EL (cell line): Measurements from ENCODE around the gene CACNA1C.

Experiments
- DNase-seq: peaks from one replicate; pipeline ENCODE4 v3.0.0-alpha.2; 2016

CACNA1C gene

DNA sequence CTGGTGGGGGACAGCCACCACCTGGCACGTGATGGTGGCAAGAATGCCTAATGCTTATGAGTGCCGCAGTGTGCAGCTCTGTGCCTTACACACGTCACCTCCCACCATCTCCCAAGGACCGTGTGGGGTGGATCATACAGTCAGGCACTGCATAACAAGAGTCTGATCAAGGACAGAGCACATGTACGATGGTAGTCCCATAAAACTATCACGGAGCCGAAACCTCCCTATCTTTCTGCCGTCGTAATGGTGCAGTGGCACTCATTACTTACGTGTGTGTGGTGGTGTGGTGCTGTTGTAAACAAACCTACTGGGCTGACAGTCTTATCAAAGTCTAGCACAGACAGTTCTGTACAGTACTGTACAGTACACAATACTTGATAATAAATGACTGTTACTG is 89.3 kb downstream of the CACNA1C start:
- no peak for DNase-seq

DNA sequence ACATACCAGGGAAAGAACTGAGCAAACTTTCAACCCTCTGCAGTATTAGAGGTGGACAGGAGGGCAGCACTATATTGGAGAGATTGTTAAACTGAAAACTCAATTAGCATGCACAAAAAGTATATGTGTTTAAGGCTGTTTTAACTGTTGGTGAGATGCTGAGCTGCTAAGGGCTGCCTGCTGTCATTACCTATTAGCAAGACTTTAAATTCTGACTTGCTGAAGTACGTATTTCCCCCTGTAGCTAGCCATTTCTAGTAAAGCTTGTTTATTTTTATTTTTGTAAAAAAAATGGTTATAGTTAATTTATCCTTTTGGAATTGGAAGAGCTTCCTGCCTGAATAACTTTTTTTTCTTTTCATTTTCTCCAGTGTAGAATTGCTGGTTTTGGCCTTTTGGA is 92.2 kb downstream of the CACNA1C start:
- no peak for DNase-seq

DNA sequence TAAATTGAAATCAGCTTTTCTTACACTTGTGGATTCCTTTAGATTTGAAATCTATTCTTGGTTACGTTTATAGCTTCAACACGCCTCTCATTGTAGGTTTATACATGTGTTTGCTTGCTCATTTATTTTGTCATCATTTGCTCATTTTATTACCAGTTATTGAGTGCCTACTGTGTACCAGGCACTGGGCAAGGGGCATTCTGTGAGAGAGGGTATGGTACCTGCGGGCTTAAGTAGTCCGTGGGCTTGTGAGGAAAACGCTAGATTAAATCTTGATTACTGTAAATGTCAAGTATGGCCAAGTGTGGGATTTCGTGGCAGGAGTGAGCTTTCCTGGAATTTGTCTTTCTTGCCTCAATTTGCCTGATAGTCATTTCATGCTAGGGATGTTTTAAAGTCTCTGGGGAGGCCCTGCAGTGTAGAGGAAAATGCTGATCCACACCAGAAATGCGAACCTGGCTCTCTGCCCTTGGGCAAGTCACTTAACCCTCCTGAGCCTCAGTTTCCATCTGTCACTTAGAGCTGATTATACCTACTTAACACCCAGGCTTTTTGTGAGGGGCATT is 92.7 kb downstream of the CACNA1C start:
- DNase-seq: no peak

DNA sequence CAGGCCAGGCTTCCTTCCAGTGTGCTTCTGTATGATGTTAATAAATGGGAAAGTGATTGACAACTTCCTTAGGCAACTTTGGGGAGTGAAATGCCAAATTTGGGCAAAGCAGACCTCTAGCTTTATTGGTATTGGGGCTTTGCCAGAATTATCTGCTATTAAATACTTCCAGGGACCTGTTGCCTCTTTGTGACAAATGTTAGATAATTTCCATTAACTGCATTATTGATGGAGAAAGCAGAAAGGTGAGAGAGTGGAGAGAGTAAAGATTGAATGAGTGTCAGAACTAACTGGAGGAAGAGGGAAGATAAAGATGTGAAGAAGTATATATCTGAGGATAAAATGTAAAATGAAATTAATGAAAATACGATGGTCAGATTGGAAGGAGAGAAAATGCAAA is 94.5 kb downstream of the CACNA1C start:
- DNase-seq: no peak

DNA sequence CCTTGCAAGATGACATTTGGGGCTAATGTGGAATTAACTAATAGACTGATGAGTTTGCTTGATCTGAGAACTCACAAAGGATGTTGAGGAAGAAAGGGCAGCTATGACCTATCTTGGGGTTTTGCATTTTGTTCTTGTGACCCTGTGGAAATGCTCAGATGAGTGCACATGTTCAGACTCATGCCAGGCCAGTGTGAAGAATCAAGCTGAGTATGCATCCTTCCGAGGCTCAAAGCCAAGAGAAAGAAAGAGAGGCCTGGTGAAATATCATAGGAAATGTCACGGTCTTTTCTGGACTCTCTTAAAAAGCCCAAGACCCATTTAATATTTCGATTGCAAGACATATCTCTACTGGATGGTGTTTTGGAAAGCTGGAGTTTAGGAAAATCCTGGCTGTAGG is 96.3 kb downstream of the CACNA1C start:
- DNase-seq: no peak

DNA sequence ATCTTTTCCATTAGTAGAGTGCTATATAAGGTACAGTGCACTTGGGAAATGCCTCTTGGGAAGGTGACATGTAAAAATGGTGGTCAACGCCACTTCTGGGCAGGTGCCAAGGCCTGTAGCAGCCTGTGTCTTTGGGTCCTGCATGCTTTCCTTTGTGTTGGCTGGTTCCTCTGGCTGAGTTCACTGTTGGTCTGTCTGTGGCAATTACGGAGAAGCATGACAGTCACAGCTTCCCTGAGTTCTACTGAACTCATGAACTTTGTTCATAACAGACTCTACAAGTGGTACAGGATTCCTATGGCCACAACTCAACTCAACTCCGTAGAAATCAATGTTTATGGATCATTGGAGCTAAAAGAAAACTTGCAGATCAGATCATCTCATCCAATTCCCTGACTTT is 98.0 kb downstream of the CACNA1C start:
- no peak for DNase-seq

DNA sequence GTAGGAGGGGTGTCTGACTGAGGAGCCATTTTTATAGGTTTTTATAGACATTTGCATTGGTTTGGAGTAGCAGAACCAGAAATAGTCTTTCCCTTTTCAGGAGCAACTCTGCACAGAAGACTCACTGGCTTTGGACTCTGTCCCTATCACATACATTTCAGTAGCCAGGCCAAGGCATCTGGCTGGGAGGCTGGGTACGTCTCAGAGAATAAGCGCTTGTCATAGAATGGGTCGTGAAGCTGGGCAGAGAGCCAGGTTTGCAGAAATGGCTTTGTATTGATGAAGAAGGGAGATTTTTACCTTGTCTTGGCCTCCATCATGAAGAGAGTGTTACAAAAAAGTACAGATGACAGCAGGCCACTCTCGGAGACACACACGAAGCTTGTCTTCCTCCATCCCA is 98.6 kb downstream of the CACNA1C start:
- DNase-seq: no peak

DNA sequence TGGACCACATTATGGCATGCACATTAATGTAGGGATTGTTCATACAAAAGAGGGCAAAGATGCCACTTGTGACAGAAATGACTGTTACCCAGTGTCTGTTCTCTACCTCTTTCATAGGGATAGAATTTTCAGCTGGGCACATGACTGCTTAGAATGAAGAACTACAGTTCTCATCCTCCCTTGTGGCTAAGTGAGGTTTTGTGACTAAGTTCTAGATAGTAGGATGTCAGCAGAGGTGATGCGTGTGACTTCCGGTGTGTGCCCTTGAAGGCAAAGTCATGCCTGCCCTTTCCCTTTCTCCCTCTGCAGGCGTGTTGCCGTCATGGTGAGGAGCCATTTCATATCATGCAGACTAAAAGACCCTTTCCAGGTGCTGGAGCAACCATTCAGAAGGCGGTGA is 99.3 kb downstream of the CACNA1C start:
- DNase-seq: no peak

DNA sequence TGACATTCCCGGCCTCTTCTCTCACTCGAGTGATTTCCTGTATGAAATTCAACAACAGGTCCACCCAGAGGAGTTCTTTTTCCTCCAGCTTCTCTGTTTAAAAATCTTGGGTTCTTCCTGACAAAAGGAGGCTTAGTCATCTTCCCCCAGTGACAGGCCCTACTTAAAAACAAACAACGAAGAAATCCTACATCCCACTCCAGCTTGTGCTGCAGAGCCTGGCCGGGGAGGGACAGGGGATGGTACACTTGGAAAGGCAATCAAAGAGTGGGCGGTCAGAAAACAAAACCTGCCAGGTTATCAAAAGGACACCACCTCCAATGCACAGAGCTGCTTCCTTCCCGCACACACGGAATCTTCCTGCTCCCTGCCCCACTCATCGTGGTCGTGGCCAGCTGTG is 101.3 kb downstream of the CACNA1C start:
- peak; percentile 66 for DNase-seq

DNA sequence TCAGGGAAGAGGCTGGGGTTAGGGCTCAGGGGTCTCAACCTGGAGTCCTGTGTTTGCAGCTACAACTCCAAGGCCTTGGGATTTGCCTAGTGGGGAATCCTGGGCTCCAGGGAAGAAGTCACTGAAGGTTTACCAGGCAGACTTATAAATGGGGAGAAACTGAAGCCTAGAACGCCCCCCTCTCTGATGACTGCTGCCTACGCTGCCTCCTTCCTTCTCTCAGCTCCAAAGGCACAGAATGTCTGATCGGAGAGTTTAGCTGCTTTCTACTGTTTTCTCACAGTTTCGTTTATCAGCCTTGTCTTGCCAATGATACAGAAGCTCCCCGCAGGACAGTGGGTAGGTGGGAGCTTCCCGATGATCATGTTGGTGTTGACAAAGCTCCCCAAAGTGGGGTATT is 101.7 kb downstream of the CACNA1C start:
- no peak for DNase-seq

DNA sequence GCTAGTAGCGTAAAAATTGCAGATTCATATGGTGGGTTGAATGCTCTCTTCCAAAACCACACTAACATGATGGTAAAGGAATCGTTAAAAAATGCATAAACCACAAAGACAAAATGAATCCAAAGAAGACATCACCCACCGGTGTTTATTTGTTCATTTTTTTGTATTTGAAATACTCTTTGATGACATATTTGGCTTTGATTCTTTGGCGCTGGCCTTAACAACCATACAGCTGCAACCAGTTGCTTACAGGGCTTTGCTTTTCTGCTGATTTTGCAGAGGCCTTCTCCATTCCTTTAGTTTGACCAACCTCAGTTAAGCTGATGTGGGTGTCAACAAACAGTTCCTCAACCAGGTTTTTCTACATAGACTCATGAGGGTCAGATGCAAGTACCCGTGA is 103.5 kb downstream of the CACNA1C start:
- DNase-seq: no peak

DNA sequence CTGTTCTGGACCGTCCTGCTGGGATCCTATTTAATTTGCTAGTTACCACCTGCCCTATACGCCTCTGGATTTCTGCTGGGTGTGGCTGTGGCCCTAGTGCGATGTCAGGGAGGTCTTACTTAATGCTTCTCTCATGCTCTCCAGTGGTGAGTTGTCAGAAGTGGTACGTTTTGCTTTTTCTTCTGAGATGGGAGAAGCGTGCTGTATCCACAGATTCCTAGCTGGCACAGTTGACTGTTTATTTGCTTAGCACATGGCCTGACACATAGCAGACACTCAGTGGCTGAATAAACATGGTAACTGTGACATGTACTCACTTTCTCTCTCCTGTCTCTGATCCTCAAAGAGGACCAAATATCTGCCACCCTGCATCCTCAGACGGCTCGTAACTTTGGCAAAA is 107.3 kb downstream of the CACNA1C start:
- DNase-seq: no peak

DNA sequence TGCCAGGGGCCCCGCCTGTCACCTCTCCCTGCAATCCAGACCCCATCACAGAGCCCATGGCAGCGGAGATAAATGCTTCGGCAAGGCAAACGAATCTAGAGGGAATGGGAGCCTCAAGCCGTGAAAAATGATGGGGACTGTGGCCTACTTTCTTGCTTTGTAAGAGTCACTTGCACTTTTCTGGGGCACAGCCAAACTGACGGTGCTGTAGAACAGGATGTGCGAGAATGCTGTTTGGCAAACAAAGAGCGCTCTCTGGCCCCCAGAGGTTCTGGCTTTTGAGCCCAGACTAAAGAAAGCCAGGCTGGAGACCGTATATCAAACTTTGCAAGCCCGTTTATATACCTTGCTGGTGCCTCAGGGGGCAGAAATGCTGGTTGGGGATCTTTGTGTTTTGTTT is 108.7 kb downstream of the CACNA1C start:
- no peak for DNase-seq

DNA sequence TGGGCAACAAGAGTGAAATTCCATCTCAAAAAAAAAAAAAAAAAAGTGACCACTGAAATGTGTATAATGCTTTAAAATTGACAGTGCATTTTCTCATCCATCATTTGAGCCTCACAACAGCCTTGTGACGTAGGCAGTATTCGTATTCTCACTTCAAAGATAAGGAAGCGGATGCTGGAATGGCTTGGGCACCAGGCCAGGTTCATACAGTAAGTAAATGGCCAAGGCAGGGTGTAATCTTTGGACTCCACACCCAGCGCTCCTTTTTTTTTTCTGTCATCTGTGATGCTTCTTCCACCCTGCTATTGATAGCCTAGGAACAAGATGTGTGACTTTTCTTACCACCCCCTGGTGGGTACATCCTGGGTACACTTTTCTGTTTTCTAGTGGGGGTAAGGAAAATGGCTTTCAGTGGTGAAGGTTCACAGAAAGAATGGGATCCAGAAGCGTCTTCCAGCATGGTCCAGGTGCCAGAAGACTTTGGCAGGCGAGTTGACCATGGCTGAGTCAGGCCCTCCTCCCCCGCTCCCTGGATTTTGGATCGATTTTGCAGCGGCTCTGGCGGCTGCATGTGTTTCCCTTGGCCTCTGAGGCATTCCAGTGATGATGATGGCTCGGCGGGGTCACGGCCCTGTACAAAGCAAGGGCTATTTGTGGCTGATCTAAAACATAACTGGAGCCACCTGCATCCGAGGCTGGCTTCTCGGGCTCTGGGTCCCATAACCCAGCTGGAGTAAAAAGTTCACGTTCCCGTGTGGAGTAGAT is 110.6 kb downstream of the CACNA1C start:
- no peak for DNase-seq

DNA sequence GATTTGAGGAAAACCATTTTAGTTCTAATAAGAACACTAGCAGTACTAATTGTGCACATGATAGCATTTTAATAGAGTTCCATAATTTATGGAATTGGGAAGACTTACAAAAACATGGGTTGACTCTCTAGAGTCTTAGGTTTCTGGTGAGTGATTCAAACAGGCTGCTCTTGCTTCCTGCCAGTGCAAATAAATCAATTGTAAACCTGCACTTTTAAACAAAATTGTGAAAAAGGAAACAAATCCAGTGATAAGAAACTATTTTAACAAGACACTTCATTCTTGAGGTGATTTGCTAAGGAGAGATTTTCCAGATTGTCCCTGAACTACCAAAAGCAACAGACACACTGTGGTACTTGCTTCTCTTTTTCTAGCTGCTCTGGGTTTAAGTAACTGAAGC is 112.2 kb downstream of the CACNA1C start:
- DNase-seq: no peak

DNA sequence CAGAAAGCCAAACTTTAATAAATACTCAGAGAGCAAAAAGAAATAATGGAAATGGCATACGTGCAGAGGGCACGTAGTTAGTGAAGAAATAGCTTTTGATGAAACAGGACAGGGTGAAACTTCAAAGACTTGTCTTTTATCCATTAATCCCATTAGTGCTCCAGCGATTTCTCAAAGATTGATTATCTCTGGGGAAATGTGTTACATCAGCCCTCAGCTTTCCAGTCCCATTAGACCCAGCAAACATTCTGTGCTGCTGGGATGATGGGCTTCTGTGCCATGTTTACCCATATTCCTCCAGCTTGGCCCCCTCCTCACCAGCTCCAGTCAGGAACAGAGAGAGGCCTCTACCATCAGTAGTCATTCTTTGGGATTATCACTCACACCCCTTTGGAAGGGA is 113.1 kb downstream of the CACNA1C start:
- DNase-seq: no peak

DNA sequence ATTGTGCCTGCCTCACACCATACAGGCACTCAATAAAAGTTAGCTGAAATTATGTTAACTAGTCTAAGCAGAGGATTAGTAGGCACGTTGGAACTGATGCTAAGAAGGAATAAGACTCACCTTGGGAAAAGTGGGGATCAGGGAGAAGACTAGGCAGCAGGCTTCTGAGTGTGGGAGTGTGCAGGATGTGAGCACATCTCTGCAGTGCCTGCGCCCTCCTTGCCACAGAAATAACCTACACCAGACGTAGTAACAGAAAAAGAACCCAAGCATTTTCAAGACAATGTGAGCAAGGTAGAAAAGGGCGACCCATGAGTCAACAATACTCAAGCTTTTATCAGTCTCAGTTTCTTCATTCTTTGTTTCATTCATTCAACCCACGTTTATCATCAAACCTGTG is 113.9 kb downstream of the CACNA1C start:
- DNase-seq: no peak

DNA sequence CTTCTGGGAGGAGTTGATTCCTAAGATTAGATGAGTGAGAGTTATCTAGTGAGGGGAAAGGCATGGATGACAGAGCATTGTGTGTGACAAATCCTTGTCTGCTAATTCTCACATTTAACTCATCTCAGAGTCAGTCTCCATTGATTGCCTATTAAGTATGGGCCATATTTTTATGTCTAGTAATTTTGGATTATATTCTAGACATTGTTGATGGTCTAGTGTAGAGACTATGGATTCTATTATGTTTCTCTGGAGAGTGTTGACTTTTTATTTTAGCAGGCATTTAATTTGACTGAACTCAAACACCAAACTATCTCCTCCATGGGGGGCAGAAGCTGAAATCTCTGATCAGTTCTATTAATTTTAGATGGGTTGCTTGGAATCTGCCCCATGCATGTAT is 114.4 kb downstream of the CACNA1C start:
- no peak for DNase-seq

DNA sequence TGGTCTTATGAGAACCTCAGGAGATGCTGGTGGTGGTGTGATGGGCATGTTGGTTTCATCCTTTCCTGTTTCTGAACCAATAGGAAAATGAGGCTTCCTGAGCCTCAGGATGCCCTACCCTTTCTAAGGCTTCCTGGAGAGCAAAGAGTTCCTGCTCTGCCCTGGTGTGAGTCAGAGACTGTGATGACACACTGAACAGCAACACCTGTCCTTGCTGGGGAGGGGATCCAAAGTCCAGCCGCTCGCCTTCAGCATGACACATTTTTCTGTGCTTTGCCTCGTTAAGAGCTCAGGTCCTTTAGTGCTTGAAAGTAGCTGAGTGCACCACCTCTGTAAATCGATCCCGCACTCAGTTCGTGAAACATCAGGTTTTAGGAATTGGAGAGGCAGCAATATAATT is 116.0 kb downstream of the CACNA1C start:
- DNase-seq: peak; percentile 7

DNA sequence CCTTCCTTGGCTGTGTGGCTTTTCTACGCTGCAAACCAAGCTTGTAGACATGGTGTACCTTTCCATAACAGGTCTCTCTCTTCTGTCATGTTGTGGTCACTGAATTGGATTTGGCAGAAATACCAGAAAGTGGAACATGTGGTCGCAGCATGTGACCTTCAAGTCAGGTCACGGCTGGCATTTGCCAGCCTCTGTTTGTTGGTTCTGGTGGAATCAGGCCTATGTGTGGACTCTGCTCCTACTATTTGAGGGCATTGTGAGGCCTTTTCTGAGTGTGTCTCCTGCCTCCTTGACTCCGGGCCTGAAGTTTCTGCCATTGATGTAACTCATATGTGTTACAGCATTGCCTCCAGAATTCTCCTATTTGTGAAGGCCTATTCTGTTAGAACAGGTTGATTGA is 116.7 kb downstream of the CACNA1C start:
- no peak for DNase-seq

DNA sequence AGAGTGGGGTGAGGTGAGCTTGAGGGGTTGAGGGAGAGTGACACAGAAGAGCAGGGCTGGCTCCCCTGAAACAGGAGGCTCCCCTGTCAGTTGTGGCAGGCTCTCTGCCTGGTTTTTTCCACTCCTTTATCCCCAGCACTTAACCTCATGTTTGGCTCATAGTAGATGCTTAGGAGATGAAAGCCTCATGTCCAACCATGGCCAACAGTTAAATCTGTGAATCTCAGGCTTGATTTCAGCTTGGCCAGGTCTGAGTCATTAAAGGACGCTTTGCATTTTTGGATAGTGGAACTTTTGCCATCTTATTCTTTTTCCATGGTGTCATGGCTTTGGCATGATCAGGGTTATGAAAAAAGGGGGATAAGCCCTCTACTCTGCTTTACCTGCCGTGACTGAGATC is 117.2 kb downstream of the CACNA1C start:
- DNase-seq: peak; percentile 12

DNA sequence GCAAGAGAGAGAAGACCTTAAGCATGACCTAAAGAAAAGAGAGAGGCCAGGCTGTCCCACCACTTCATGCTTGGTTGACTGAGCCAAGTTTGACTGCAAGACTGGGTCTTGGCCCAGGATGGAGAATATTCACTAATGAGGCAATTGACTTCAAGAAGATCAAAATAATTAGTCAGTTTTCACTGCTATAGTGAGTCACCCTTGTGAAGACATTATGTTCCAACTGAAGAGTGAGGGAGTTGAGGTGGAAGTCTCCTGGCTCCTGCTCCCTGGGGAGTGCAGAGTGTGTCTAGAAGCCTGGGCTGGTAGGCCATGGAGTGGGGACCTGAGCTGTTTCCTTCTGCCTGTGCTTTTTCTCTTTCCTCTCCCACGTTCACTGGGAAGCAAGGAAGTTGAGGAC is 117.6 kb downstream of the CACNA1C start:
- no peak for DNase-seq

DNA sequence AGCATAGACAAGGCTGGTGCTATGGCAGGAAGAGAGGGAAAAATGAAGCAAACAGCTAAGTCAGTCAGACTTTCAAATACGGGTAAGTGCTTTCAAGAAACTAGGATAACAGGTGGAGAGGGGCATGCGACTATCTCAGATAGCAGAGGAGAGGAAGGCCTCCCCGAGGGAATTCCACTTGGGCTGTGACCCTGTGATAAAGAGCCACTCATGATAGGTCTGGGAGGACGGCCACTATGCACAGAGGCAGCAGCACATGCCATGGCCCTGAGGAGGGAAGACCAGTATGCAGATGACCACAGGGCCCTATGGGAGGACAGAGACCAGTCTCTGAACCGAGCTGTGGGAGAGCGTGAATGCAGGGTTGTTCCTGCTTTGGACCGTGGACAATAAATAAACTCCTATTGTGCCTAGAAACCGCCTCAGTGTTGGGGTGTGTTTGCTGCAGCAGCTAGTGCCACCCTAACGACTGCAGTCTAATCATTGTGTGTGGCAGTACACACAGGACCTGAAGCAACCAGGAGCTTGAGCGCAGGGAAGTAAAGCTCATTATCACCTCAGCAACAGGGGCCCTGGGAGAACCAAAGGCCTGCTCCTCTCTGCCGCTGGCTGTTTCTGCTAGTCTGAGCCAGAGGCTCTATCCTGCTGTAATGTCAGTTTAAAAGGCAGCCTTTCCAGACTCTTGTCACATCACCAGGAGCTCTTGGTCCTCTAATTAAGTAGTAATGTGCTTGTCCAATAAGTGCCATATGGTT is 119.1 kb downstream of the CACNA1C start:
- DNase-seq: no peak

DNA sequence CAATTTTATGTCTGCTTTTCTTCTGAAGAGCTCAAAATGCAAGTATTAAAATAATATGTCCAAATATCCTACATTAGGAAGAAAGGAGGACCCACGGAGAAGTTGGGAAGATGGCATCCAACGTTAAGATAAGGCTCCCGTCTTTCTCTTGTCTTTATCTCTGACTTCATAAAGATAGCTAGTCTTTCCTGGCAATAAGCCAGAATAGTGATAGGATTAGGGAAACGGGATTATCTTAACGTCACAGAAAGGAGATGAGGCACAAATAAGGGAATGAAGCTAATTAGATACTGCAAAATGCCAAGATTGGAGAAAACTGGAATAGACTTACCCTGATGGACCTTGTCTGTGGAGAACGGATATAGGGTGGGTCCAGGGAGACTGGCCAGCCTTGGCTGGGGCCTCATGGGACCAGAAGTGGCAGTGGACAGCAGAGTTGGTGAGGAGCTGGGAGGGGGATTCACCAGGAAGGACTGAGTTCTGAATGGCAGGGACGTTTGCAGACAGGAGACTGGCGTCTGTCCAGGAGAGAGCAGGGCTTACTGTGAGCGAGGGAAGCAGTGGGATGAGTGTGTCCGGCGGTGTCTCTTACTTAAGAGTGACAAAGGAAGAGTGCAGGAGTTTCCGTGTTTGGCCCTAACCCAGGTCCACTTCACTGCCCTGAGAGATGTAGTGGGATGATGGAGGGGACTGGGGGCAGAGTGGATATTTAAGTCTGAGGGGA is 119.9 kb downstream of the CACNA1C start:
- DNase-seq: no peak
